Astrocyte (in vitro differentiated cells and primary cell): Measurements from ENCODE around the gene MECR. TPM values are rescaled to one million over a fixed set of nuclear protein-coding genes. Genes with fewer than 3 reads are reported as not detected.
A peak's percentile ranks its signal among the peaks of the same experiment; 100 is the strongest.

Source experiments
- DNase-seq: peaks from one replicate; pipeline ENCODE4 v3.0.0-alpha.2; 2010; ENCODE audit warnings: low read depth
- FAIRE-seq: peaks from 2 replicates; lab custom pipeline; 2011; peaks lifted over from hg19 to GRCh38; lab: Jason Lieb, UNC
- H2AFZ ChIP-seq: 2 replicates; pipeline ENCODE4 v1.6.0; 2012; ENCODE audit warnings: low read depth, low read length, inconsistent platforms
- H3K27ac ChIP-seq: 2 replicates; pipeline ENCODE4 v1.5.1; 2011; ENCODE audit warnings: low read depth, low read length, inconsistent platforms
- H3K27me3 ChIP-seq: 2 replicates; pipeline ENCODE4 v1.6.0; 2011; ENCODE audit warnings: low read length, inconsistent platforms; ENCODE audit not compliant: insufficient read depth
- H3K36me3 ChIP-seq: 2 replicates; pipeline ENCODE4 v1.5.1; 2011; ENCODE audit warnings: low read length, inconsistent platforms; ENCODE audit not compliant: insufficient read depth
- H3K4me1 ChIP-seq: 2 replicates; pipeline ENCODE4 v1.5.1; 2011; ENCODE audit warnings: low read length, inconsistent platforms; ENCODE audit not compliant: insufficient read depth
- H3K4me2 ChIP-seq: 2 replicates; pipeline ENCODE4 v1.6.0; 2012; ENCODE audit warnings: low read length, inconsistent platforms
- H3K4me3 ChIP-seq: 2 replicates; pipeline ENCODE4 v1.5.1; 2011; ENCODE audit warnings: low read depth, mild to moderate bottlenecking, low read length, inconsistent platforms; ENCODE audit not compliant: insufficient read depth
- H3K79me2 ChIP-seq: 2 replicates; pipeline ENCODE4 v1.6.0; 2012; ENCODE audit warnings: mild to moderate bottlenecking, low read length, inconsistent platforms; ENCODE audit not compliant: insufficient read depth
- H3K9ac ChIP-seq: 2 replicates; pipeline ENCODE4 v1.6.0; 2012; ENCODE audit warnings: mild to moderate bottlenecking, low read length, inconsistent platforms
- H3K9me3 ChIP-seq: 2 replicates; pipeline ENCODE4 v1.5.1; 2012; ENCODE audit warnings: low read depth, mild to moderate bottlenecking, low read length, inconsistent platforms; ENCODE audit not compliant: insufficient read depth
- H4K20me1 ChIP-seq: 2 replicates; pipeline ENCODE4 v1.6.0; 2012; ENCODE audit warnings: low read length, inconsistent platforms; ENCODE audit not compliant: insufficient read depth
- H3K27ac Mint-ChIP-seq: one replicate; pipeline ENCODE4 v1.8.0; 2021; ENCODE audit warnings: mild to moderate bottlenecking, mixed read lengths; ENCODE audit not compliant: unreplicated experiment
- H3K27me3 Mint-ChIP-seq: one replicate; pipeline ENCODE4 v1.8.0; 2021; ENCODE audit warnings: low read depth, mixed read lengths; ENCODE audit not compliant: unreplicated experiment
- H3K36me3 Mint-ChIP-seq: one replicate; pipeline ENCODE4 v1.8.0; 2021; ENCODE audit warnings: low read depth, mixed read lengths; ENCODE audit not compliant: unreplicated experiment
- H3K4me1 Mint-ChIP-seq: one replicate; pipeline ENCODE4 v1.8.0; 2021; ENCODE audit warnings: low read depth, mixed read lengths; ENCODE audit not compliant: unreplicated experiment
- H3K4me3 Mint-ChIP-seq: one replicate; pipeline ENCODE4 v1.8.0; 2021; ENCODE audit warnings: mild to moderate bottlenecking, moderate library complexity, mixed read lengths; ENCODE audit not compliant: unreplicated experiment
- H3K9me3 Mint-ChIP-seq: one replicate; pipeline ENCODE4 v1.8.0; 2021; ENCODE audit warnings: mild to moderate bottlenecking, mixed read lengths; ENCODE audit not compliant: unreplicated experiment
- EZH2 ChIP-seq: IDR thresholded peaks from 2 replicates; pipeline ENCODE4 v1.6.1; 2012; ENCODE audit warnings: mild to moderate bottlenecking, low read length, inconsistent platforms; ENCODE audit not compliant: insufficient read depth
- total RNA-seq: library from RNA; stranded (reverse); gene quantifications from 2 replicates; pipeline ENCODE4 v1.2.1, GENCODE V29; 2021
- TF ChIP-seq, protein P1 (sequence below): IDR thresholded peaks from 2 replicates; pipeline ENCODE4 v1.5.1; 2011; ENCODE audit warnings: low read depth, mild to moderate bottlenecking, inconsistent platforms, low read length, moderate library complexity; ENCODE audit not compliant: insufficient read depth

The MECR gene
- total RNA-seq, 1 donor from 2014 or later, result 25.1 TPM

DNA sequence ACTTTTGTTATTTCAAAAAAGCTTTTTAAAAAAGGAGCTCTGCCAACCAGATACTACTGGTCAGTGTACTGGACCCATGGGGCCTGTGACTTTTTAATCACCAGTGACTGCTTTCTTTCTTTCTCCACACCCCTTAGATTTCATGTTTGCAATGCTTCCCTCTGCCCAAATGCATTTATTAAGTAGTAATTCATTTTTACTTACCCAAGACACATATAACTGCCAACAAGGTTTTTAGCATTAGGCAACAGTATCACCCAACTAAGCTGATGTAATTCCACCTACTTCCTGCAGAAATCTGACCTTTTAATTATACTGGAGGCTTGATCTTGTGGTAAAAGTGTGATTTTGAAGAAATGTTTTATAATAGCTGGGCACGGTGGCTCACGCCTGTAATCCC, 12.5 kb downstream of the MECR start:
- no peak for FAIRE-seq
- no peaks in the 10 kb centered on the region for H3K9me3 ChIP-seq
- peaks cover 2% of the 10 kb centered on the region for H3K79me2 ChIP-seq
- H3K27me3 ChIP-seq, result no peaks in the 10 kb centered on the region
- no peak overlapping the region for H3K27ac ChIP-seq
- no peak overlapping the region for H3K9ac ChIP-seq
- H3K36me3 ChIP-seq, result peaks cover 12% of the 10 kb centered on the region
- no peak for DNase-seq
- H3K4me3 ChIP-seq, result no peak overlapping the region
- peaks cover 15% of the 10 kb centered on the region for H3K36me3 Mint-ChIP-seq
- H3K27me3 Mint-ChIP-seq, result no peaks in the 10 kb centered on the region
- no peak overlapping the region for H3K27ac Mint-ChIP-seq
- peaks cover 2% of the 10 kb centered on the region for H3K9me3 Mint-ChIP-seq
- TF ChIP-seq, protein P1, sequence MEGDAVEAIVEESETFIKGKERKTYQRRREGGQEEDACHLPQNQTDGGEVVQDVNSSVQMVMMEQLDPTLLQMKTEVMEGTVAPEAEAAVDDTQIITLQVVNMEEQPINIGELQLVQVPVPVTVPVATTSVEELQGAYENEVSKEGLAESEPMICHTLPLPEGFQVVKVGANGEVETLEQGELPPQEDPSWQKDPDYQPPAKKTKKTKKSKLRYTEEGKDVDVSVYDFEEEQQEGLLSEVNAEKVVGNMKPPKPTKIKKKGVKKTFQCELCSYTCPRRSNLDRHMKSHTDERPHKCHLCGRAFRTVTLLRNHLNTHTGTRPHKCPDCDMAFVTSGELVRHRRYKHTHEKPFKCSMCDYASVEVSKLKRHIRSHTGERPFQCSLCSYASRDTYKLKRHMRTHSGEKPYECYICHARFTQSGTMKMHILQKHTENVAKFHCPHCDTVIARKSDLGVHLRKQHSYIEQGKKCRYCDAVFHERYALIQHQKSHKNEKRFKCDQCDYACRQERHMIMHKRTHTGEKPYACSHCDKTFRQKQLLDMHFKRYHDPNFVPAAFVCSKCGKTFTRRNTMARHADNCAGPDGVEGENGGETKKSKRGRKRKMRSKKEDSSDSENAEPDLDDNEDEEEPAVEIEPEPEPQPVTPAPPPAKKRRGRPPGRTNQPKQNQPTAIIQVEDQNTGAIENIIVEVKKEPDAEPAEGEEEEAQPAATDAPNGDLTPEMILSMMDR, result no peak
- no peak overlapping the region for H2AFZ ChIP-seq
- peaks cover 28% of the 10 kb centered on the region for H3K4me1 Mint-ChIP-seq
- no peak overlapping the region for H3K4me2 ChIP-seq
- H3K4me1 ChIP-seq, result peaks cover 4% of the 10 kb centered on the region
- H3K4me3 Mint-ChIP-seq, result no peak overlapping the region
- H4K20me1 ChIP-seq, result peaks cover 13% of the 10 kb centered on the region

DNA sequence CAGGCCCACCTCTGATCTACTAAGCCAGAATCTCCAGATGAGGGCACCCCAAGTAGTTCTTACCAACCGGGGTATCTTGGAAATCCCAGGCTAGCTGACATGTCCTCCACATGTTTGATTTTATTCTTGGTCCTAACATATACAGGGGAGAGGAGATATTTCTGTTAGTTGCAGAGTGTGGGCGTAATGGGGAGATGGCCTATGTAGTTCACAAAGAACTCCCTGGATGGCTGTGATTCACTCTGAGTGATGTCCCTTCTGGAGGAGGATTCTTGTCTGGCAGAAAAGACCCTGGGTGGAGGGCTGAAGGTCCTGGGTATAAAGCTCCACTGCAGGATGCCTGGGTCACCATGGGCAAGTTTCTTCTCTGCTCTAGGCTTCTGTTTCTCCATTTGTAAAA, 13.1 kb downstream of the MECR start:
- no peak overlapping the region for H3K4me3 ChIP-seq
- no peak overlapping the region for H2AFZ ChIP-seq
- no peak overlapping the region for H3K27ac ChIP-seq
- Mint-ChIP-seq H3K36me3 (peaks cover 19% of the 10 kb centered on the region), H3K27ac (peak overlapping the region; percentile 47), H3K4me3 (no peak overlapping the region), H3K9me3 (peaks cover 2% of the 10 kb centered on the region), H3K27me3 (no peaks in the 10 kb centered on the region), H3K4me1 (peaks cover 22% of the 10 kb centered on the region)
- peaks cover 12% of the 10 kb centered on the region for H3K36me3 ChIP-seq
- H3K9ac ChIP-seq, result no peak overlapping the region
- FAIRE-seq (no peak), DNase-seq (no peak)
- no peak overlapping the region for H3K4me2 ChIP-seq
- peaks cover 13% of the 10 kb centered on the region for H4K20me1 ChIP-seq
- peaks cover 2% of the 10 kb centered on the region for H3K79me2 ChIP-seq
- H3K9me3 ChIP-seq, result no peaks in the 10 kb centered on the region
- H3K27me3 ChIP-seq, result no peaks in the 10 kb centered on the region
- no peak for TF ChIP-seq EZH2
- TF ChIP-seq, protein P1, result no peak
- peaks cover 4% of the 10 kb centered on the region for H3K4me1 ChIP-seq

DNA sequence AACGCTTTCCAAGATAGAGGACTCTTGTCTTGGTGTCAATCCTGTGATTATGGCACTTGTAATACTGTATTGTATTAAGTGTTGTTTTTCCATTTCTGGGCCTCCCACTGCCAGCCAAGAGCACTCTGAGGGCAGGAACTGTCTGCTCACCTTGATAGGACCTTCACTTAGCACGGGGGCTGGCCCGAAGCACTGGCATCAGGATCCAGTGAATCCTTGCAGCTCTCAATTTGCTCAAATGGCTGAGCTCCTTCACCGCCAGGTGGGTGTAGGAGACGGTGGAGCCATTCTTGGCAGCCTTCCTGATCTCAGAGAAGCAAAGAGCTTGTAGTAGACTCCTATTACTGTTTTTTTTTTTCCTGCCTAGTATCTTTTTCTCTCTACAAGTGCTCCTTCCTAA, 17.7 kb downstream of the MECR start:
- TF ChIP-seq EZH2, result no peak
- TF ChIP-seq, protein P1, result no peak
- no peak overlapping the region for H3K27ac ChIP-seq

More for the DNA sequence above, 17.7 kb downstream of the MECR start:
- peaks cover 20% of the 10 kb centered on the region for H3K36me3 Mint-ChIP-seq
- H3K27me3 Mint-ChIP-seq, result no peaks in the 10 kb centered on the region
- FAIRE-seq (no peak), DNase-seq (no peak)
- Histone ChIP-seq H4K20me1 (no peaks in the 10 kb centered on the region), H3K4me2 (no peak overlapping the region), H3K27me3 (no peaks in the 10 kb centered on the region), H3K4me3 (no peak overlapping the region), H3K9me3 (no peaks in the 10 kb centered on the region), H3K9ac (no peak overlapping the region), H3K36me3 (peaks cover 11% of the 10 kb centered on the region), H2AFZ (no peak overlapping the region), H3K79me2 (no peaks in the 10 kb centered on the region), H3K4me1 (peaks cover 14% of the 10 kb centered on the region)
- no peaks in the 10 kb centered on the region for H3K9me3 Mint-ChIP-seq
- H3K4me3 Mint-ChIP-seq, result no peak overlapping the region
- no peak overlapping the region for H3K27ac Mint-ChIP-seq
- peaks cover 35% of the 10 kb centered on the region for H3K4me1 Mint-ChIP-seq
